Activated naive CD8-positive, alpha-beta T cell treated with anti-CD3 and anti-CD28 coated beads, Interleukin-2, amount 10 ng/mL, durations not matched to agents 7 days and 5 days (primary cell): ENCODE data around the gene AHSG. TPM values are rescaled to one million over a fixed set of nuclear protein-coding genes. Genes with fewer than 3 reads are reported as not detected.
"Not testable (repeated sequence)": the region's sequence is repeated elsewhere in the genome, so short reads cannot be mapped to it uniquely, and the experiment has no call there.

Experiments used
- ATAC-seq: fragments of 150-1000 bp; cut with Tn5 transposase; one replicate; pipeline ENCODE4 v1.10.0; 2021; ENCODE audit warnings: low read depth, moderate library complexity
- POLR2A ChIA-PET: fragments of 350-600 bp; sonication (Branson Sonifier 250); formaldehyde crosslinking; loops from one replicate; lab custom pipeline; 2021; ENCODE audit warnings: antibody characterized with exemption; lab: Charles Lee
- DNase-seq: peaks from one replicate; pipeline ENCODE4 v3.0.0; 2021
- H3K27ac Mint-ChIP-seq: one replicate; pipeline ENCODE4 v1.8.0; 2022; ENCODE audit warnings: mild to moderate bottlenecking, mixed read lengths
- H3K27me3 Mint-ChIP-seq: one replicate; pipeline ENCODE4 v1.8.0; 2022; ENCODE audit warnings: mild to moderate bottlenecking, moderate library complexity, mixed read lengths
- H3K36me3 Mint-ChIP-seq: one replicate; pipeline ENCODE4 v1.8.0; 2021; ENCODE audit warnings: mild to moderate bottlenecking, mixed read lengths
- H3K4me1 Mint-ChIP-seq: one replicate; pipeline ENCODE4 v1.8.0; 2021; ENCODE audit warnings: mixed read lengths
- H3K4me3 Mint-ChIP-seq: one replicate; pipeline ENCODE4 v1.8.0; 2022; ENCODE audit warnings: mild to moderate bottlenecking, moderate library complexity, mixed read lengths
- H3K9me3 Mint-ChIP-seq: one replicate; pipeline ENCODE4 v1.8.0; 2021; ENCODE audit warnings: mixed read lengths
- total RNA-seq, 2 experiments: library from RNA; stranded (reverse); gene quantifications; one replicate each; pipeline ENCODE4 v1.2.3, GENCODE V29; 2021

Gene AHSG
- total RNA-seq, 2 experiments from 2014 or later: not detected

- Mint-ChIP-seq H3K4me1 (no peaks in the 10 kb centered on the region), H3K36me3 (no peaks in the 10 kb centered on the region), H3K27ac (no peak overlapping the region), H3K27me3 (peaks cover 19% of the 10 kb centered on the region), H3K4me3 (no peak overlapping the region), H3K9me3 (no peaks in the 10 kb centered on the region)
- POLR2A ChIA-PET: no interaction called here
- ATAC-seq (no peak), DNase-seq (no peak)
These were observed 13.5 kb downstream of the AHSG start for GRCh38 chr3:186626254-186626847.

GRCh38 chr3:186627852-186628414 lies 15.1 kb downstream of the AHSG start:
- Mint-ChIP-seq H3K9me3 (no peaks in the 10 kb centered on the region), H3K4me1 (no peaks in the 10 kb centered on the region), H3K27ac (no peak overlapping the region), H3K4me3 (no peak overlapping the region), H3K27me3 (peaks cover 19% of the 10 kb centered on the region), H3K36me3 (no peaks in the 10 kb centered on the region)
- DNase-seq: no peak
- ATAC-seq: no peak
- POLR2A ChIA-PET: no interaction called here

DNA sequence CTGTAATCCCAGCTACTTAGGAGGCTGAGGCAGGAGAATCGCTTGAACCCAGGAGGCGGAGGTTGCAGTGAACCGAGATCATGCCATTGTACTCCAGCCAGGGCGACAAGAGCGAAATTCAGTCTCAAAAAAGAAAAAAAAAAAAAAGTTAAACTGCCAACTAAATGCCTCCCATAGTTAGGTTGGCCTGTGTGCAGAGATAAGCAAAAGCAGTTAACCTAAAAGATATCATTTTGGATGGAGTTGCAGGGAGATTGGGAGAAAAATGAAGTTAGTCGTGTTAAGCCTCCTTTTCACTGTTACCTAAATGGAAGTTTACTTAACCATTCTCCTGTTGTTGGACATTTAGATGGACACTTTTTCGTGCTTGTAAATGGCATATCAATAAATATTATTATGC lies 15.9 kb downstream of the AHSG start:
- no peaks in the 10 kb centered on the region for H3K4me1 Mint-ChIP-seq
- POLR2A ChIA-PET: no interaction called here
- no peaks in the 10 kb centered on the region for H3K36me3 Mint-ChIP-seq
- H3K27ac Mint-ChIP-seq: no peak overlapping the region
- DNase-seq: no peak
- peaks cover 16% of the 10 kb centered on the region for H3K27me3 Mint-ChIP-seq
- no peaks in the 10 kb centered on the region for H3K9me3 Mint-ChIP-seq
- no peak for ATAC-seq
- no peak overlapping the region for H3K4me3 Mint-ChIP-seq

DNA sequence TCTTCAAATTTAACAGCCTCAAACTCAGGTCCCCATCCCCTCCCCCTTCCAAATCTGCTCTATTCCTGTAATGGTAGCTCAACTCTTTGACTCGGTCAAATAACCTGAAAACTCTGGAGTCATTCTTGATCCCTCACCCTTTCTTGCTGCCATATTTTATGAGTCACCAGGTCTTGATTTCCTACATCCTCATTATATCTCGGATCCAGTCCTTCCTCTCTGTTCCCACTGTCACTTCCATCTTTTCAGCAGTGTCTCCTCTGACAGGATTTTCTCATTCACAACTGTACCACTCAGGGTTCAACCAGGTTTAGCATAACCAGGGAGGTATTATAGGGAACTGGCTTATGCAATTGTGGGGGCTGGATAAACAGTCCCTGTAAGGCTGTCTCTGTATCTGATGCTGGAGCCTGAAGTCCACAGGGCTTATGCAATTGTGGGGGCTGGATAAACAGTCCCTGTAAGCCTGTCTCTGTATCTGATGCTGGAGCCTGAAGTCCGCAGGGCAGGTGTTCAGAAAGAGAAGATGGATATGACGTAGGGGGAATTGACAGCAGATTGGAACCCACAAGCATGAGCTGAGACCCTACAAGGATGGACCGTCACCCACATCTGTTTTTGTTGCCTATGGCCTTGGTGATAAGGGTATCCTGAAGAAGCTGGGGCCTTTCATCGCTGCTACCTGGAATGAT lies 18.2 kb downstream of the AHSG start:
- no peak overlapping the region for H3K27ac Mint-ChIP-seq
- no peaks in the 10 kb centered on the region for H3K9me3 Mint-ChIP-seq
- DNase-seq (no peak), ATAC-seq (no peak)
- H3K27me3 Mint-ChIP-seq: peaks cover 16% of the 10 kb centered on the region
- no peaks in the 10 kb centered on the region for H3K4me1 Mint-ChIP-seq
- POLR2A ChIA-PET: no interaction called here
- no peak overlapping the region for H3K4me3 Mint-ChIP-seq
- no peaks in the 10 kb centered on the region for H3K36me3 Mint-ChIP-seq

- no peaks in the 10 kb centered on the region for H3K9me3 Mint-ChIP-seq
- ATAC-seq: no peak
- peaks cover 10% of the 10 kb centered on the region for H3K27me3 Mint-ChIP-seq
- no peak overlapping the region for H3K4me3 Mint-ChIP-seq
- no peak overlapping the region for H3K27ac Mint-ChIP-seq
- H3K36me3 Mint-ChIP-seq: no peaks in the 10 kb centered on the region
- POLR2A ChIA-PET: no interaction called here
- DNase-seq: no peak
- H3K4me1 Mint-ChIP-seq: no peaks in the 10 kb centered on the region
These were observed 20.6 kb downstream of the AHSG start for GRCh38 chr3:186633481-186633880.

- H3K9me3 Mint-ChIP-seq, H3K4me3 Mint-ChIP-seq, H3K36me3 Mint-ChIP-seq, POLR2A ChIA-PET, H3K27ac Mint-ChIP-seq, DNase-seq, H3K4me1 Mint-ChIP-seq, ATAC-seq: not testable (repeated sequence)
- H3K27me3 Mint-ChIP-seq: peaks cover 12% of the 10 kb centered on the region
These were observed 21.3 kb downstream of the AHSG start for GRCh38 chr3:186634207-186634606.

DNA sequence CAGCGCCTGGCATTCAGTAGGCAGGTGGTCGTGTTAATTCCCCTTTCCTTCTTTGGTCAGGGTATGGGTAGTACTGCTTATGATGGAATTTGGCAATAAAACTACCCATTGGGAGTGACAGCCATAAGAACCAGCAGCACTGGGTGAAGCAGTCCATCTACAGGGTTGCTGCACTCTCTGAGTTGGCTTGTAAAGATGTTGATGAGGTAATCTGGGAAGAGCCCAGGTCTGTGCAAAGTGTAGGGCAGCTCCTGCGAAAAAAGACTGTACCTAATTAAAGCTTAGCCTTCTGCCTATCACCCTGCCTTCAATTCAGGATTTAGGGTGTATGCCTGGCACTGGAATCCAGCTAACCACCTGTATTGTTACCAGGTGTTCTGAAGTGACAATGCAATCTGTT lies 22.7 kb downstream of the AHSG start:
- POLR2A ChIA-PET: no interaction called here
- Mint-ChIP-seq H3K4me1 (no peaks in the 10 kb centered on the region), H3K27me3 (peaks cover 7% of the 10 kb centered on the region), H3K4me3 (no peak overlapping the region), H3K27ac (no peak overlapping the region), H3K36me3 (no peaks in the 10 kb centered on the region), H3K9me3 (no peaks in the 10 kb centered on the region)
- ATAC-seq: no peak
- no peak for DNase-seq

DNA sequence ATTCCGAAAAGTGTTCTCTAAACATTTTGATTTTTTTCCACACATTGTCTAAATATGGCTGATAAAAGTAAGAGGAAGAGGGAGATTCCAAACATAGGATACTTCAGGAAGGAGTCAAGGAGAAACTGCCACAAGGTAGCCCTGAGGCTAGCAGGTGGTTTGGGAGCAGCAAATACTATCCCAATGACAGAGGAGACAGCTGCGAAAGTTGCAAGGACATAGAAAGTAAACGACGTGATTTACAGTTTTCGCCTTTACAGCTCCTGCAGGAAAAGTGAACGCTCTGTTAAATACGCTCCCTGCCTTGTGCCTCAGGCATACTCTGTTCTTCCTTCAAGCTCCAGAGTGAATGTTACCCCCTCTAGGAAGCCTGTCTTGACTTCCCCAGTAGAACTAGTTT lies 23.7 kb downstream of the AHSG start:
- Mint-ChIP-seq H3K36me3 (no peaks in the 10 kb centered on the region), H3K4me3 (no peak overlapping the region), H3K27me3 (peaks cover 7% of the 10 kb centered on the region), H3K4me1 (peaks cover 2% of the 10 kb centered on the region), H3K27ac (no peak overlapping the region), H3K9me3 (no peaks in the 10 kb centered on the region)
- no peak for ATAC-seq
- POLR2A ChIA-PET: no interaction called here
- no peak for DNase-seq

GRCh38 chr3:186637686-186638085 lies 24.8 kb downstream of the AHSG start:
- Mint-ChIP-seq H3K4me1 (peaks cover 4% of the 10 kb centered on the region), H3K9me3 (no peaks in the 10 kb centered on the region), H3K27me3 (peaks cover 7% of the 10 kb centered on the region), H3K4me3 (no peak overlapping the region), H3K36me3 (no peaks in the 10 kb centered on the region), H3K27ac (no peak overlapping the region)
- POLR2A ChIA-PET: no interaction called here
- ATAC-seq (no peak), DNase-seq (no peak)

DNA sequence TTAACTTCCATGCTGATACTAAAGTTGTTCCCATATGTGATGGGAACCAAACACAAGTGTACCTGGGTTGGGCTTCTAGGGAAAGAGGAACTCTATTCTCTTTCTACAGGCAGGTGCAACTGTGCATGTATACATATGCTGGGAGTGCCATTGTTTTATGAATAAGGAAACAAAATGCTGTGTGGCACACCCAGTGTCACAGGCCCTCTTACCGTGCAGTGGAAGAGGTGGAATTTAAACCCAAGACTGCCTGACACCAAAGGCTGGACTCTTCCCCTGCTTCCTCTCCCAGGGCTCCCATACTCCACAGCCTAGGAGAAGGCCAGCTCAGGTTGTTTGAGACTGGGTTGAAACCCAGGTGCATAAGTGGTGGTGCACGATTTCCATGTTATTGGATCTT lies 25.4 kb downstream of the AHSG start:
- ATAC-seq (no peak), DNase-seq (no peak)
- peaks cover 4% of the 10 kb centered on the region for H3K4me1 Mint-ChIP-seq
- no peak overlapping the region for H3K27ac Mint-ChIP-seq
- POLR2A ChIA-PET: no interaction called here
- no peak overlapping the region for H3K4me3 Mint-ChIP-seq
- H3K27me3 Mint-ChIP-seq: peaks cover 7% of the 10 kb centered on the region
- H3K9me3 Mint-ChIP-seq: no peaks in the 10 kb centered on the region
- H3K36me3 Mint-ChIP-seq: no peaks in the 10 kb centered on the region

DNA sequence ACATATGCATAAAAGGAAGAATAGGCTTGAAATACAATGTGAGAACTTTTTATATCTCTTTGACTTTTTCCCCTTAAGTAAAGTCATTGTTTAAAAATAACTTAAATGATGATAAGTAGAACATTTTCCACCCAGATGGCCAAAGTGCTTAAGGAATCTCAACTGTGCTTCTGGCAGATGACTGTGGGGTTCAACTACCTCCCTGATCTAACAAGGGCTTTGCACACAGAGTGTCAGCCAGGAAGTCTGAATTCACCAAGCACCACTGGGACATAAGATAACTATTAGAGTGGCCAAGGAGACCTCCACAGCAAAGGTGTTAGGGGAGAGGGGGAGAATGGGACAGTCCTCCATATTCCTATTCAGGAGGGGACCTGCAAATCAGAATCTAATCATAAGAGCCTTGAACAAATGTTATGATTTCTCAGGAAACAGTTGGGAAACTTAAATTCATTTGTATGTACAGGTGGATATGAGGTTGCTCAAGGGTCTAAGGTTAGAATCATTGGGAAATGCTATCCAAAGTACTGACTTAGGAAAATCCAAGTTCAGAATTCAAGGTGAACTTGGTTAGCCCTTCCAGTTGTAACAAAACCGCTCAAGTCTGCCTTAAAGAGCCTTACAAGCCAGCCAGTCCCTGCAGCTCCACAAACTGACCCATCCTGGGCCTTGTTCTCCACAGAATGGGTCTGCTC lies 27.1 kb downstream of the AHSG start, which contains the start of gene FETUB:
TSS of gene FETUB (plus strand) at position 622 of the 695 bp plus-strand sequence. CDS start at position 684, 62 bp downstream.
- DNase-seq (no peak), ATAC-seq (no peak)
- H3K27ac Mint-ChIP-seq: no peak within 1 kb of the TSS
- no peaks in the 10 kb centered on the region for H3K9me3 Mint-ChIP-seq
- no peaks in the 10 kb centered on the region for H3K36me3 Mint-ChIP-seq
- POLR2A ChIA-PET: no interaction called here
- peaks cover 12% of the 10 kb centered on the region for H3K27me3 Mint-ChIP-seq
- H3K4me3 Mint-ChIP-seq: no peak within 1 kb of the TSS
- H3K4me1 Mint-ChIP-seq: peaks cover 8% of the 10 kb centered on the region

GRCh38 chr3:186640473-186640818 lies 27.6 kb downstream of the AHSG start:
- Mint-ChIP-seq H3K27me3 (peaks cover 15% of the 10 kb centered on the region), H3K4me1 (peaks cover 8% of the 10 kb centered on the region), H3K9me3 (no peaks in the 10 kb centered on the region), H3K27ac (no peak overlapping the region), H3K4me3 (no peak overlapping the region), H3K36me3 (no peaks in the 10 kb centered on the region)
- DNase-seq: no peak
- ATAC-seq: no peak
- POLR2A ChIA-PET: no interaction called here

DNA sequence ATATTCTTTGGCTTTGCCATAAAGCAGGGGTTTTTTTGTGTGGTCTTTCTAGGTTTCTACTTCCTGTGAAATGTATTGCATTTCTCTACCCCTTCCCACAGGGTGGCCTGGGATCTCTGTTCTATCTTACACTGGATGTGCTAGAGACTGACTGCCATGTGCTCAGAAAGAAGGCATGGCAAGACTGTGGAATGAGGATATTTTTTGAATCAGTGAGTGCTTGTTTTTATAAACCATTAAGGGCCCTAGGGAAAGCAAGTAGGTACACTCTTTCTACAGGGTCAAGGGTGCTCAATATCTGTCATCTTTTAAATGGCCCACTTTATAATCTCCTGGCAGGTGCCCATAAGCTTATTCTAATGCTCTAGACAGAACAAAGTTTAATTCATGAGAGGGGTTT lies 28.1 kb downstream of the AHSG start:
- Mint-ChIP-seq H3K27me3 (peaks cover 15% of the 10 kb centered on the region), H3K9me3 (no peaks in the 10 kb centered on the region), H3K4me1 (peaks cover 8% of the 10 kb centered on the region), H3K4me3 (no peak overlapping the region), H3K36me3 (no peaks in the 10 kb centered on the region), H3K27ac (no peak overlapping the region)
- ATAC-seq (no peak), DNase-seq (no peak)
- POLR2A ChIA-PET: no interaction called here

- ATAC-seq (no peak), DNase-seq (no peak)
- peaks cover 15% of the 10 kb centered on the region for H3K27me3 Mint-ChIP-seq
- POLR2A ChIA-PET: no interaction called here
- H3K4me1 Mint-ChIP-seq: peaks cover 10% of the 10 kb centered on the region
- no peaks in the 10 kb centered on the region for H3K36me3 Mint-ChIP-seq
- no peak overlapping the region for H3K27ac Mint-ChIP-seq
- H3K4me3 Mint-ChIP-seq: no peak overlapping the region
- H3K9me3 Mint-ChIP-seq: no peaks in the 10 kb centered on the region
These were observed 29.2 kb downstream of the AHSG start for GRCh38 chr3:186642014-186642413.
